GM12891 (cell line): ENCODE data around the gene RPS8.

Experiments
- POLR2A ChIP-seq: IDR thresholded peaks from 2 replicates; pipeline ENCODE4 v1.6.1; 2011; ENCODE audit warnings: low read depth, low read length, control low read depth
- POLR2AphosphoS5 ChIP-seq: IDR thresholded peaks from 2 replicates; pipeline ENCODE4 v1.6.1; 2011; ENCODE audit warnings: low read depth, low read length, control low read depth

- TF ChIP-seq POLR2A, result no peak
- TF ChIP-seq POLR2AphosphoS5, result no peak
Observed at GRCh38 chr1:44788120-44788860, 12.9 kb downstream of the RPS8 start, which contains the start of gene BEST4.
